ENCODE measurements around the gene RFTN1. TPM values are rescaled to one million over a fixed set of nuclear protein-coding genes. Genes with fewer than 3 reads are reported as not detected.

Gene RFTN1
- total RNA-seq, 1 donor from 2014 or later = 53.4 TPM

DNA sequence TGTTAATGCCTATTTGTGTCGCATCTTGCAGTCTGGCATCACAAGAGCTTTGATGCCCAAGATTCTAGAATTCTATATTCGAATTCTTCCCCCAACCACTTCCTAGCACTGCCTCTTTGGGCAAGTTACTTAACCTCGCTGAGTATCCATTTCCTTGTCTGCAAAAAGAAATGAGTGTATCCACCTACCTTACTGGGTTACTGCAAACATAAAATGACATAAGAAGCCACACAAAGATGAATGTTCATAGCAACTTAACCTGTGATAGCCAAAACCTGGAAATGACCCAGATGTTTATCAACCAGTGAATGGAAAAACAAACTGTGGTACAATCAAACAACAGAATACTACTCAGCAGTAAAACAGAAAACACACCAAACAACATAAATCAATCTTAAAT is 24.9 kb downstream of the RFTN1 start:
- Mint-ChIP-seq H3K27me3 (ENCODE audit: low read depth) (no peaks in the 10 kb centered on the region), H3K4me3 (ENCODE audit: unreplicated experiment) (no peak overlapping the region), H3K36me3 (ENCODE audit: low read depth) (peaks cover 25% of the 10 kb centered on the region), H3K27ac (ENCODE audit: unreplicated experiment) (no peak overlapping the region), H3K4me1 (ENCODE audit: low read depth) (peaks cover 36% of the 10 kb centered on the region), H3K9me3 (ENCODE audit: low read depth) (no peaks in the 10 kb centered on the region)
- TF ChIP-seq, protein P1, sequence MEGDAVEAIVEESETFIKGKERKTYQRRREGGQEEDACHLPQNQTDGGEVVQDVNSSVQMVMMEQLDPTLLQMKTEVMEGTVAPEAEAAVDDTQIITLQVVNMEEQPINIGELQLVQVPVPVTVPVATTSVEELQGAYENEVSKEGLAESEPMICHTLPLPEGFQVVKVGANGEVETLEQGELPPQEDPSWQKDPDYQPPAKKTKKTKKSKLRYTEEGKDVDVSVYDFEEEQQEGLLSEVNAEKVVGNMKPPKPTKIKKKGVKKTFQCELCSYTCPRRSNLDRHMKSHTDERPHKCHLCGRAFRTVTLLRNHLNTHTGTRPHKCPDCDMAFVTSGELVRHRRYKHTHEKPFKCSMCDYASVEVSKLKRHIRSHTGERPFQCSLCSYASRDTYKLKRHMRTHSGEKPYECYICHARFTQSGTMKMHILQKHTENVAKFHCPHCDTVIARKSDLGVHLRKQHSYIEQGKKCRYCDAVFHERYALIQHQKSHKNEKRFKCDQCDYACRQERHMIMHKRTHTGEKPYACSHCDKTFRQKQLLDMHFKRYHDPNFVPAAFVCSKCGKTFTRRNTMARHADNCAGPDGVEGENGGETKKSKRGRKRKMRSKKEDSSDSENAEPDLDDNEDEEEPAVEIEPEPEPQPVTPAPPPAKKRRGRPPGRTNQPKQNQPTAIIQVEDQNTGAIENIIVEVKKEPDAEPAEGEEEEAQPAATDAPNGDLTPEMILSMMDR (IDR thresholded peaks at IDR 0.05) = no peak
- DNase-seq (ENCODE audit: low spot score) = no peak

DNA sequence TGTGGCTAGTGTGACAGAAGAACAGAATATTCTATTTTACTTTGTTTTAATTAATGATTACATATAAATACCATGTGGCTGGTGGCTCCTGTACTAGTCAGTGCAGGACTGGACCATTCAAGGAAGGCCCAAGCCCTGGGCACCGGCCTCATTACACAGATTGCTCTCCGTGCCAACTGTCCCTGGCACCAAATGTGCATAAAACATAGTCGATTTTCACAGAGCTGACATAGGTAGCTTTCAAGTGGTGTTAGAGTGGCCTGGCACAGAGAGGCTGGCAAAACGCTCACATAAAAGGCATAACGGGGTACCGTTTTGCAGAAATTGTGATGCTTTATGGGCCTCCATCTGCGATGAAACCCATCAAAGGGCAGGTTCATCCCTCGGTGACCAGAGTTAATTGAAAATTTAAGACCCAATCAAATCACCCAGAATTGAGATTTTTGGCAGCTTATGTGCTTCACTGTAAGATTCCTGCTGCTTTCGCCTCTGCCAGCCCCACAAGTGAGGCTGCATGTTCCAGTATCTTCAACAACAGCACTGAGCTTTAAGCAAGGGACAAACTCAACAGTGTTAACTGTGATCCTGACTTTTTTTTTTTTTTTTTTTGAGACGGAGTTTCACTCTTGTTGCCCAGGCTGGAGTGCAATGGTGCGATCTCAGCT is 25.9 kb downstream of the RFTN1 start:
- H3K27me3 Mint-ChIP-seq (ENCODE audit: low read depth) = no peaks in the 10 kb centered on the region

DNA sequence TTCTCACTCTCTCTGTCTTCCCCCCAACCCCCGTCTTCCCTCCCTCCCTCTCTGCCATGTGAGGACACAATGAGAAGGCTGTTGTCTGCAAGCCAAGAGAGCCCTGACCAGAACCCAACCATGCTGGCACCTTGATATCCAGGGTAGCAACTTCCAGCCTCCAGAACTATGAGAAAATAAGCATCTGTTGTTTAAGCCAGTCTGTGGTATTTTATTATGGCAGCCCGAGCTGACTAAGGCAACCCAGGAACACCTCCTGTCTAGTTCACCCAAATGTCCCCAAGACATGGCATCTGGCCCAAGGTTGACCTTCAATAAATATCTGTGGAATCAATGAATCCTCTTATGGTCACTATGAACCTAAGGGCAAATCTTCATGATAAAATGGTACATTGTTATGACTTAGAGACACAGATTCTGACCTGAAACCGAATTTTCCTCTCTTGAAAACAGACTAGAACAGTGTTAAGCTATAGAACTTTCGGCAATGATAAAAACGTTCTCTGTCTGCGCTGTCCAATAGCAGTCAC is 26.5 kb downstream of the RFTN1 start:
- no peak overlapping the region for H3K27ac Mint-ChIP-seq (ENCODE audit: unreplicated experiment)
- H3K36me3 Mint-ChIP-seq (ENCODE audit: low read depth) = peaks cover 20% of the 10 kb centered on the region
- no peaks in the 10 kb centered on the region for H3K27me3 Mint-ChIP-seq (ENCODE audit: low read depth)
- TF ChIP-seq, protein P1 (IDR thresholded peaks at IDR 0.05) = no peak
- H3K9me3 Mint-ChIP-seq (ENCODE audit: low read depth) = no peaks in the 10 kb centered on the region
- peaks cover 53% of the 10 kb centered on the region for H3K4me1 Mint-ChIP-seq (ENCODE audit: low read depth)
- no peak for DNase-seq (ENCODE audit: low spot score)
- H3K4me3 Mint-ChIP-seq (ENCODE audit: unreplicated experiment) = no peak overlapping the region

More for the DNA sequence above, 25.9 kb downstream of the RFTN1 start:
- DNase-seq (ENCODE audit: low spot score) = no peak
- TF ChIP-seq, protein P1 (IDR thresholded peaks at IDR 0.05) = no peak
- Mint-ChIP-seq H3K4me1 (ENCODE audit: low read depth) (peaks cover 46% of the 10 kb centered on the region), H3K27ac (ENCODE audit: unreplicated experiment) (no peak overlapping the region), H3K9me3 (ENCODE audit: low read depth) (no peaks in the 10 kb centered on the region), H3K36me3 (ENCODE audit: low read depth) (peaks cover 23% of the 10 kb centered on the region), H3K4me3 (ENCODE audit: unreplicated experiment) (no peak overlapping the region)

DNA sequence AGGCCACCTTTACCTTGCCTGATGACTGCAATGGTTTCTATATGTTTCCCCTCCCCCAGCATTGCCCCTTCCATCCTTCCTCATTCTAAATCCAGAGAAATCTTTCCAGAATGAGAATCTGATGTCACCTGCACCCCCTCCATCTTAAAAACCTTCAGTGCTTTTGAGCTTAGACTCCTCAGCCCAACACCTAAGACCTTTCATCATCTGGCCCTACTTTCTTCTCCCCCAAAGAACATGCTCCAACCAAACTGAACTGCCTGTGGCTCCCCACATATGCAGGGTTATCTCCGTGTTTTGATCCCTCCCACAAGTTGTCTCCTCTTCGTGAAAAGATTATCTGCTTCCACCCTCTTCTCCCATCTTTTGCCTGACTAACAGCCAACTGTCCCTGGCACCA is 27.3 kb downstream of the RFTN1 start:
- Mint-ChIP-seq H3K36me3 (ENCODE audit: low read depth) (peaks cover 14% of the 10 kb centered on the region), H3K4me3 (ENCODE audit: unreplicated experiment) (no peak overlapping the region), H3K4me1 (ENCODE audit: low read depth) (peaks cover 61% of the 10 kb centered on the region), H3K27ac (ENCODE audit: unreplicated experiment) (peak overlapping the region; percentile 49), H3K27me3 (ENCODE audit: low read depth) (no peaks in the 10 kb centered on the region), H3K9me3 (ENCODE audit: low read depth) (no peaks in the 10 kb centered on the region)
- TF ChIP-seq, protein P1 (IDR thresholded peaks at IDR 0.05) = no peak
- no peak for DNase-seq (ENCODE audit: low spot score)

DNA sequence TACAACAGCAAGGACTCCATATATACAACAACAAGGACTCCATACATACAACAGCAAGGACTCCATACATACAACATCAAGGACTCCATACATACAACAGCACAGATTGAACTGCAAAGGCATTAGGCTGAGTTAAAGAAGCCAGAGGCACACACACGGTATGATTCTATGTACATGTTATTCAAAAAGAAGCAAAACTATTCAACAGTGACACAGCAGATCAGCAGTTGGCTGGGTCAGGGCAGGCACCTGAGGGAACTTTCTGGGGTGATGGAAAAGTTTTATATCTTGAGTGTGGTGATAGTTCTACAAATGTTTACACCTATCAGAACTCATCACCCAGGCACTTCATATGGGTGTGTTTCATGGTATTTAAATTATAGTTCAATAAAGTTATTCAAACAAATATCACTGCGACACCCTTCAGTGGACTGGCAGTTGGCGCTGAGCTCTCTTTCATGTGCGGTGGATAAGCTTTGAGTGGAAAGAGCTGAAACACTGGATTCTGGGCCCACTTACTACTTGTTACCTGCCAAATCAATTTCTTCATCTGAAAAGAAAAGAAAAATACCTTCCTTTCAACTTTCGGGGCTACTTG is 28.0 kb downstream of the RFTN1 start:
- TF ChIP-seq, protein P1 (IDR thresholded peaks at IDR 0.05) = no peak
- Mint-ChIP-seq H3K36me3 (ENCODE audit: low read depth) (peaks cover 8% of the 10 kb centered on the region), H3K27me3 (ENCODE audit: low read depth) (no peaks in the 10 kb centered on the region), H3K27ac (ENCODE audit: unreplicated experiment) (peak overlapping the region; percentile 90), H3K9me3 (ENCODE audit: low read depth) (no peaks in the 10 kb centered on the region), H3K4me3 (ENCODE audit: unreplicated experiment) (no peak overlapping the region), H3K4me1 (ENCODE audit: low read depth) (peaks cover 68% of the 10 kb centered on the region)
- no peak for DNase-seq (ENCODE audit: low spot score)
